A673 (cell line): Measurements from ENCODE around the gene ULBP1.

Source experiments
- EZH2 ChIP-seq: fragments of 200-600 bp; sonication (generic); IDR thresholded peaks from 2 replicates; pipeline ENCODE4 v1.6.1; 2017; ENCODE audit warnings: borderline replicate concordance, low read depth, mild to moderate bottlenecking, mixed read lengths, antibody characterized with exemption, low read length; ENCODE audit not compliant: poor library complexity, severe bottlenecking
- TF ChIP-seq, protein P1 (sequence below): fragments of 300-800, 200-600 bp; sonication (generic); conservative IDR thresholded peaks from 2 replicates; pipeline ENCODE4 v1.5.1; 2017; ENCODE audit warnings: low read depth, mild to moderate bottlenecking, antibody characterized with exemption, low read length, moderate library complexity, mixed read lengths

GRCh38 chr6:149975400-149975799 is 11.7 kb downstream of the ULBP1 start:
- no peak for TF ChIP-seq EZH2
- TF ChIP-seq, protein P1, sequence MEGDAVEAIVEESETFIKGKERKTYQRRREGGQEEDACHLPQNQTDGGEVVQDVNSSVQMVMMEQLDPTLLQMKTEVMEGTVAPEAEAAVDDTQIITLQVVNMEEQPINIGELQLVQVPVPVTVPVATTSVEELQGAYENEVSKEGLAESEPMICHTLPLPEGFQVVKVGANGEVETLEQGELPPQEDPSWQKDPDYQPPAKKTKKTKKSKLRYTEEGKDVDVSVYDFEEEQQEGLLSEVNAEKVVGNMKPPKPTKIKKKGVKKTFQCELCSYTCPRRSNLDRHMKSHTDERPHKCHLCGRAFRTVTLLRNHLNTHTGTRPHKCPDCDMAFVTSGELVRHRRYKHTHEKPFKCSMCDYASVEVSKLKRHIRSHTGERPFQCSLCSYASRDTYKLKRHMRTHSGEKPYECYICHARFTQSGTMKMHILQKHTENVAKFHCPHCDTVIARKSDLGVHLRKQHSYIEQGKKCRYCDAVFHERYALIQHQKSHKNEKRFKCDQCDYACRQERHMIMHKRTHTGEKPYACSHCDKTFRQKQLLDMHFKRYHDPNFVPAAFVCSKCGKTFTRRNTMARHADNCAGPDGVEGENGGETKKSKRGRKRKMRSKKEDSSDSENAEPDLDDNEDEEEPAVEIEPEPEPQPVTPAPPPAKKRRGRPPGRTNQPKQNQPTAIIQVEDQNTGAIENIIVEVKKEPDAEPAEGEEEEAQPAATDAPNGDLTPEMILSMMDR, result no peak
